Stimulated activated CD8-positive, alpha-beta memory T cell treated with anti-CD3 and anti-CD28 coated beads, Interleukin-2, amount 100 ng/mL, for 1 hour (primary cell): ENCODE measurements around the gene MDP1.

ENCODE experiments used
- DNase-seq, 2 donors: peaks; one replicate each; pipeline ENCODE4 v3.0.0-alpha.2; 2020; ENCODE audit warnings: low read depth in 2 of 2

MDP1 gene

DNA sequence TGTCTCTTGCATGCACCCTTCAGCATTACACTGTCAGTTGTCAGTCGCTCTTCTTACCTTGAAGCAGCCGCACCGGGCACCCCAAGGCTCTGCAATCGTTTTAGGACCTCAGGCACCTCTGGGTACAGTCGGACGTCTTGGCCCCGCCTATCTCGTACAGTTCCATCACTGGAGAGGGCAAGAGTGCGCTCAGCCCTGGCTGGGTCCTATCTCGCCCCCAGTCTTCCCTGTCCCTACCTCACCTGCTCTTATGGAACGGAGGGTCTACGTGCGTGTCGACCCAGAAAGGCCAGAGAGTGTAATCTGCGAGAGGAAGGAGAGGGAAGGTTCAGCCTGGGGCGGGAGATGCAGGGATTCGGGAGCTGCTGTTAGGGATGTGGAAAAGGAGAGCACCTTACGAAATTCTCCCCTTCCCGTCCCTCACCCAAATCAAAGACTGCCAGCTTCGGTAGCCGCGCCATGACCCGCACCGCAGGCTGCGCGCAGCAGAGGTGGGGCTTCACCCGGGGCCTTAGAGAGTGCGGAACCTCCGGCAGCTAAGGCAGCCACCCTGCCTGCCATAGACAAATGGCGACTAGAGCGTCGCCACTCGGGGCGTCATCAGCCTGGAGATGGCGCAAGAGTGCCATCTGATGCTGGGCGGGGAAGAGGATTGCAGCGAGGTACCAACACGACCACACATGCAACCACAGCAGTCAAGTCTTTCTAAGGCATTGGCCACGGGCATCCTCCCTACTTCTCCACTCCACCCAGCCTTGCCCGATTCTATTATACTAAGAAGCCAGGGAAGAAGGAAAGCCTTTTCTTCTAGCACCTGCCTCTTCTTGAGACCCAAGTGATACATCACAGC lies at the start of gene MDP1:
TSS of gene MDP1 (minus strand) at position 572 of the 850 bp plus-strand sequence. CDS start at position 461, 111 bp downstream.
- DNase-seq = peak; percentile 63 to 75

DNA sequence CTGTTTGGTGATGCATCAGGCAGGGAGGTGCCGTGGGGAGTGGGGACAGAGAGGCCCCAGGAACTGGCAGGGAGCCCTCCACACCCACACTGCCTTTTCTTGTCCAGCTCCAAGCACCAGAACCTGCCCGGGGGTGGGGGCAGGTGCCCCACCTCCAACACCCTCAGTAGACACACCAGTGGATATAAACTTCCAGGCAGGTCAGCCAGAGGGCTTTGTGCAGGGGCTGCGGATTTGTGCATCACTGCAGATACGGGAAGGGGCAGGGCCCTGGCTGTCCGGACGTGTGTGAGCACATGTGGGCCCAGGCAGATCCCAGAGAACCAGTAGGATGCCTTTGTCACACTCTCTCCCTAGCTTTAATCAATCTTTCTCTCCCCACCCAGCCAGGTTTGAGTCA lies 48.4 kb upstream of the MDP1 start:
- DNase-seq = no peak

DNA sequence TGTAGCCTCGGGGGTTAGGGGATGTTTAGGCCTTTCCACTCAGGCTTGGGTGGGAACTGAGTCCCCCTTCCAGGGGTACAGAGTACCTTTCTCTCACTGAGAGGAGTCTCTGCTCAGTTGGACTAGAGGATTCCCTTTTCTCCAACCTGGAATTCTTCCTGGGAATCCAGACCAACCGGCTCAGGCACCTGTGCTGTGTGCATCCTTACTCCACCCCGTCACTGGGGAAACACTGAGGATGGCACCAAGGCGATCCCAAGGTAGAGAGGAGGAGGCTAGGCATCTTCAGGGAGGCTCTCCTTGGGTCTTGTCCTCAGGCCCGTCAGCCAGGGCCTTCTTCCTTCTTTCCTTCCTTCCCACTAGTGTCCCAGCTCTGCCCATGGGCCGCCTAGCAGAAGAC lies 48.0 kb upstream of the MDP1 start:
- no peak for DNase-seq

DNA sequence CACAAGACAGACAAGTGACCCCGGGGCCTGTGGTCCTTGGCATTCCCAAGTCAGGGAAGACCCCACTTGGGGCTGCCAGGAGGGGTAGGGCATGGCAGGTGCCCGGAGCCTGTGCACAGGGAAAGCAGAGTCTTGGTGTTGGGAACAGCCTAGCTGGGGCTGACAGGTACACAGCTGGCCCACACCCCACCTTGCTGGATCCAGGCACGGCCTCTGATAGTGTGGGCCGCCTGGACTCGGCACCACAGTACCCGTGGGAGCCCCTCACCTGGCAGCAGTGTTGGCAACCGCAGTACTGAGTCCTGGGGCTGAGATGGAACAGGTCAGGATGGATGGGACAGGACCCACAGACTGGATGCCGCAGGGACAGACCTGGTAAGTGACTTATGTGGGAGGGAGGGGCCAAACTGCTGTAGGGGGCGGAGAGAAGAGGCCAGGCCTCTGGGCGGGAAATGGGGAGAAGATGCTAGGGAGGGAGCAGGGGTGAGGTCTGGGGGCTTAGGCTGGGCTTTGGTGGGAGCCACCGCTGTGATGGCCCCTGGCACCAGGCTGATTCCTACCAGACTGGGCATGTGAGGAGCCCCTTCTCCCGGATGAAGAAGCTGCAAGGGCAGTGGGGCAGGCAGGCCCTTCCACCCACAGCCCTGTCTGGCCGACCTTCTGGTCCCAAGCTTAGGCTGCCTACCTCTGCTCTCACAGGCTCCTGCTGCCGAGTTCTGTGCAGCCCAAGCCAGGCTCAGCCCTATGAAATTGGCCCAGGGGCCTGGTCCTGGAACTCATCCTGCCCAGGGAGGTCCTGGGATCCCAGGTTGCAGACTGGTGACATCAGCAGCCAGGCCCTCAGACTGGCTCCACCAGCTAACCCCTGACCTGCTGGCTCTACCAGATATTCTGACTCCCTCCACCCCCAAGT lies 47.2 kb upstream of the MDP1 start, which contains the start of gene TGM1:
TSS of gene TGM1 (minus strand) at position 357 of the 913 bp plus-strand sequence. CDS start 825 bp downstream, outside the sequence.
- no peak for DNase-seq

DNA sequence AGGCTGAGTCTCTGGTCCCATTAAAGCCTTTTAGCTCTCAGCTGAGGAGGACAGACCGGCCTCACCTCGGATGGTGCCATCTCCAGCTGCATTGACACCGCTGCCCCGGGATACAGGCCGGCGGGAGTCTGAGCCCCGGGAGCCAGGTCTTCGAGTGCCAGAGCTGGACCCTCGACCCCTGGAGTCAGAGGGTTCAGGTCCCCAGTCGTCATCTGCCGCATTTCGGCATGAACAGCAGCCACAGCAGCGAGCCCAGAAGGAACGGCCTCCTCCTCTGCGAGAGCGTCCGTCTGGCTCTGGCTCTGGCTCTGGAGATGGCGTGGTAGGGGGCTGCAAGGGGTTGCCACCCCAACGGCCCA lies 46.1 kb upstream of the MDP1 start:
- no peak for DNase-seq

DNA sequence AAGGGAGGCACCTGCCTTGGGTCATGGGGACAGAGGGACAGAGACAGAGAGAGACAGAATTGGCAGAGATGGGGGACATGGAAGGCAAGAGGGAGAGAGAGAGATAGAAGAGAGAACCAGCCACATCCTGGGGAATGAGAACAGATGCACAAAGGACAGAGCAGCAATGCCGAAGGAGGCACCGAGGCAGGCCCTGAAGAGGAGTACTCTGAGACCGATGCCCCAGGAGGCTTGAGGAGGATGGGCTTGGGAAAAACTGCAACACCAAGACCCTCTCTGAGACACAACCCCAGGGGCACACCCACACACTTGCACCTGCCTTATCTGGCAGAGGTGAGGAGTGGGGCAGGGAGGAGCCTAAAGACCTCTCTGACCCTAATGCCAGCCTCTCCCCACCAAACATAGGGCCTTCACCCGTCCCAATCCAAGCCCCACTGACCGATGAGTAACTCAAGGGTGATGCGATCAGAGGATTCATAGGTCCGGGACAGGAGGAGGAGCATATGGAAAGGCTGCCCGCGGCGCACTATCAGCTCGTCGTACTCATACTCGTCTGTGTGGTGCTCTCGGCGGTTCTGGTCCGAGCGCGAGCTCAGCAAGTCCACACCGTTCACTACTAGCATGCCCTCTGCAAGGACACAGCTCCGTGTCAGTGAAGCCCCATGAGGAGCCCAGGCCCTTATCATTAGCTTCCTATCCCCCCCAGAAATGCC lies 45.5 kb upstream of the MDP1 start:
- DNase-seq = no peak

DNA sequence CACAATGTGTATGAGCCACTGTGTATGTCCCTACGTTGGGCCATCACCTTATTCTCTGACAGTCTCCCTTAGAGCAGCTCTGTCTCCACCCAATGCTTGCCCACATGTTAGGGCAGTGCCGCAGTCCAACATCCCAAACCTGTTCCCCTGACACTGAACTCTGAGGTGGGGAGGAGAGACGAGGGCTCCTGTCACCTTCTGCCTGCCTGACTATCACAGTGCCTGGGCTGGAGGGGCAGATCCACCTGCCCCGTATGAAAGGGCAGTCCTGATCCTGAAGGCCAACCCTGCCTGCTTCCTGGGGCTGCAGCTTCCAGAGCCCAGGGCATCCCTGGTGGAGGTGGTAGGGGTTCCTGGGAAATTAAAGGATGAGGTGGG lies 44.9 kb upstream of the MDP1 start:
- no peak for DNase-seq

DNA sequence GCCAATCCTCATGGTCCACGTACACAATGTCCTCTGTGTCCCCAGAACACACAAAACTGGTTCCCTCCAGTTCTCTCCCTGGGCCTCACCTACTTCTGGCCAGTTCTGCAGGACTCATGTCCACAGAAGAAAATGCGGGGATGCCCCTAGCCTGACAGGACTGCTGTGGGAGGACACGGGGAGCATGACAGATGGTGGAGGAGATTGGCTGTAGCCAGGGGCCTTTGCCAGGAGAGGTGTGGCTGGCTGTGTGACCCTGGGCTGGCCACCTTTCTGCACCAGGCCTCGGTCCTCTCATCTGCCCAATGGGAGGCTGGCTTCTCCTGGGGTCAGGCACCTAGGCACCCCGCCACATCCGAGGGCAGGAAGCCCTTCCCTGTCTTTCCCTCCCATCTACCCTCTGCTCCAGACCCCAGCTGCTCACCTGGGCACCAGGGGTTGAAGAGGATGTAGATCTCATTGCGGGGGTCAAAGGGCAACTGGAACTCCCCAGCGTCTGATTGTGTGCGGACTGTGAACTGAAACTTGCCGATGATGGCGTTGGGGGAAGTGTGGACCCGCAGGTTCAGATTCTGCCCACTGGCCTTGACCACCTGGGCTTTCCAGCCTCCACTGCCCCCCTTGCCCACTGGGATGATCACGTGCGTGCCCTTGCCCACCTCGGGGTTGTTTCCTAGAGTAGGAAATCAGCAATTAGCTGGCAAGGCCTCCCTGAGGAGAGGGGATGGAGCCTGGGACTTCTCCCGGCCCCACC lies 44.3 kb upstream of the MDP1 start:
- no peak for DNase-seq

DNA sequence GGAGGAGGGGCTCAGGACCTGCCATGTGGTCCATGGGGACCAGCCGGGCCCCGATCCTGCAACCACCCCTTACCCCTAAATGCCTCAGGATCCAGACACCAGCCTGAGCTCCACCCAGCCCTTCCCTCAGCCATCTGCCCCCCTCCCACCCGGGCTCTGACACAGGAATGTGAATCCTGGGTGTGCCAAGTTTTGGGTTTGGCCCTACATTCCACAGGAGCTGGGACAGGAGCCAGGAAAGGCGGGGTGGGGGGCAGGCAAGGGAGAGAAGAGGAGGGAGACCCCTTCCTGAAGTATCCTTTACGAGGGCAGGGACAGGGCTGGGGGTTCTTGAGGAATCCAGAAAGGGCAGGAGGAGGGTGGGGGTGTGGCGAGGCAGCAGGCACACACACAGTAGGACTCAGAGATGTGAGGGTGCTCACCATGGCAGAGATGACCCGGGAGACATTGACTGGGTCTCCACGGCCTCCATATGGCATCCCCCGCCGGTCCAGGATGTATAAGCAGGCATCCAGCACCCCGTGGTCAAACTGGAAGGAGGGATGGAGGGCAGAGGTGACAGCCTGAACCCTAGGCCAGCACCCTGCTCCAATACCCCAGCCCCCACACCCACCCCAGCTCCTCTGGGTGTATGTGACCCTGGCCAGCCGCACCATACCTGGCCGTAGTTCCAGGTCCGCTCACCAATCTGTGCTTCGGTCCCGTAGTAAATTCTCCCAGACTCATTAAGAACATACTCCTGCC lies 43.6 kb upstream of the MDP1 start:
- no peak for DNase-seq

DNA sequence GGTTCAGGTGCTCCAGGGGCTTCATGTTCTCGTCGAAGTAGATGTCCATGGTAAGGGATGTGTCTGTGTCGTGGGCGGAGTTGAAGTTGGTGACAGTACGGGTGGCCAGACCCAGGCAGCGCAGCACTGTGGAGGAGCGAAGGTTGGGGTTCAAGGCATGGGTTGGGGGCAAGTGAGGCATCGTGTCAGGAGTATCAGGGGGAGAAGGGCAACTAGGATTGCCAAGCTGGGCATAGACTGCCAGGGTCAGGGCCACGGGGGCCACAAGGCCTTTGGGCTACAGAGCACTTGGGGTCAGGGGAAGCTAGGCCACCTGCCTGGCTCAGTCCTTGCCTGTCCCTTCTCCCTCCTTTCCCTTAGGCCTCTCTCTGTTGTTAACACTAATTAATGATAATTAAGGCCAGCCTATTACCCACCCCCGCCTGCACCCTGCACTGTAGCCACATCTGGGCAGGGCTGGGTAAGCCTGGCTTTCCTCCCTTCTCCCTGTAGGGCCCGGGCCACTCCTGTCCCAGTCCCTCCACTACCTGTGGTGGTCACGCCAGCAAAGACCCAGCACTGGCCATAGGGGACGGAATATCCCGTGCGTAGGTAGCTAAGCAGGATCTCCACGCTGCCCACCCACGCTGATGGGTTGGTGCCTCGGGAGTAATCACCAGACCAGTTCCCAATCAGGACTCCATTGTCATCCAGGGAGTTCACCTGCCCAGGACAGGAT lies 42.8 kb upstream of the MDP1 start:
- DNase-seq = no peak

DNA sequence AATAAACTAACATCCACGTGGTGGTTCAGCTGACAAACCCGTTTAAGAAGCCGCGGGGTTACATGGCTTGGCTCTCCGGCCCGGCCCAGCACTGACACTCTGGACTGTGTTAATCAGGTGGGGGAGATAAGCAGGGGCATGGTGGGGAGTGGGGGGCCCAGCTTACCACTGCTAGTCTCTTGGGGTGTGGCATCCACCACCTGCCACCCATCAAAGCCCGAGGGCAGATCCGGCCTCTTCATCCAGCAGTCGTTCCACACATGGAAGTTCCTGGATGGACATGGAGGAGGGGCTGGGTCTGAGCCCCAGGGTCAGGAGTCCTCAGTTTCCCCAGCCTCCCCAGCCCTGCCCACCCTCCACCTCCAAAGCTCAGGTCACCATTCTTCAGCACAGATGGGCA lies 42.3 kb upstream of the MDP1 start:
- no peak for DNase-seq

DNA sequence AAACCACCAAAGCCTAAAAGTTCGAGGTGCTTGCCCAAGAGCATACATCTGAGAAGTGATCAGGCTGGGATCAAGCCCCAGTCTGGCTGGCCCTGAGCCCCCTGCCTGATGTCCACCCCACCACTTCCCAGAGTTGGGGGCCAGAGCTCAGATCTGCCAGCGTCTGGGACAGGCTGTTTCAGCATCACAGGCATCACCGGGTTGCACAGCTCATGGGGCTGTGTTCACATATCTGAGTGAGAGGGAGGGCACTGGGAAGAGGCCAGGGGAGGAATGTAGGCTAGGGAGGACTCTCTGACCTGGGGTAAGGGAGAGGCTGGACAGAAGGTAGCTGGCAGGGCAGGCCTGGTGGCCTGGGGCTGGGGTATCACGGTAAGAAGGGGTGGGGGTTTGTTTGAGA lies 41.1 kb upstream of the MDP1 start:
- no peak for DNase-seq

DNA sequence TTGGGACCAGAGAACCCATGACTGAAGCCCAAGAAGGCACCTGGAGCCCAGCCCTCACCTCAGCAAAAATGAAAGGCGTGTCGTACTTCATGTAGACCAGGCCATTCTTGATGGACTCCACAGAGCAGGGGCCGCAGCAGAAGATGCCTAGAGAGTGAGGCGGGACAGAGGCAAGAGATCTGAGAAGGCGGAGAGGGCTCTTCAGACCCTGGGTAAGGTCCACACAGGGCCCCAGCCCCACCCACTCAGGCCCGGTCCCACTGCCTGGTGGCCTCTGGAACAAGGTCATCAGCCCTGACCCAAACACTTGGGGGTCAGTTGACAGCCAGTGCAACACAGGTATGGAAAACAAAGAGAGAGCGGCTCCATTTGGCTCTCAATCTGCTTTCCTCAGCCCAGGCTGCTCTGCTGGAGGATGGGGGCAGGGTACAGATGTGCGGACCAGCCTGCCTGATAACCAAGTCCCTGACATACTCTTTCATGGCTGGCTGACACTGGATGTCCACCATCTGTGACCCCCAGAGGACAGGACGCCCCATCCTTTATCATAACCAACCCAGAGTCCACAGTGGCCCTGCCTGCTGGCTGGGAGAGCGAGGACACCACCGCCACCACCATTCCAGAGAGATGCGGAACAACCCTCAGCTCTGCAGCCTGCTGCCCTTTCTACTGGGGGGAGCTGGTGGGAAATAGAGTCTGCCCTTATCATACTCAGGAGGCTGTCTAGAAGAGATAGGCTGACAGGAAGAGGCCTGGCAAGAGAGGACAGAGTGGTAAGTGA lies 40.3 kb upstream of the MDP1 start:
- DNase-seq = no peak

DNA sequence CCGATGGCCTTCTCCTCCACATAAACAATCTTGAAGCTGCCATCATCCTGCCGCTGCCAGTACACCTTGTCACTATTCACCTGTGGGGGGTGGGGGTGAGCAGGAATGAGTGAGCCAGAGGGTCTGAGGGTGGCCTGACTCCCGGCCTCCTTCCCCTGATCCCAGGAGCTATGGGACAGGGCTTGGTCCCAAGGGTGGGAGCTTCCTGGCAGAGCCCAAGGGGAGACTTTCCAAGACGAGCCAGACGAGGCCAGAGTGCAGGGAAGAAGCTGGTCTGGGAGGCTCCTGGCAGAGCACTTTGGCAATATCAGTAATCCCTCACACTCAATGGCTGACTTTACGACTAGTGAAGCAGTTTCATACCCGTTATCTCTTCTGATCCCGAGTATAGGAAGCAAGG lies 39.6 kb upstream of the MDP1 start:
- DNase-seq = no peak

DNA sequence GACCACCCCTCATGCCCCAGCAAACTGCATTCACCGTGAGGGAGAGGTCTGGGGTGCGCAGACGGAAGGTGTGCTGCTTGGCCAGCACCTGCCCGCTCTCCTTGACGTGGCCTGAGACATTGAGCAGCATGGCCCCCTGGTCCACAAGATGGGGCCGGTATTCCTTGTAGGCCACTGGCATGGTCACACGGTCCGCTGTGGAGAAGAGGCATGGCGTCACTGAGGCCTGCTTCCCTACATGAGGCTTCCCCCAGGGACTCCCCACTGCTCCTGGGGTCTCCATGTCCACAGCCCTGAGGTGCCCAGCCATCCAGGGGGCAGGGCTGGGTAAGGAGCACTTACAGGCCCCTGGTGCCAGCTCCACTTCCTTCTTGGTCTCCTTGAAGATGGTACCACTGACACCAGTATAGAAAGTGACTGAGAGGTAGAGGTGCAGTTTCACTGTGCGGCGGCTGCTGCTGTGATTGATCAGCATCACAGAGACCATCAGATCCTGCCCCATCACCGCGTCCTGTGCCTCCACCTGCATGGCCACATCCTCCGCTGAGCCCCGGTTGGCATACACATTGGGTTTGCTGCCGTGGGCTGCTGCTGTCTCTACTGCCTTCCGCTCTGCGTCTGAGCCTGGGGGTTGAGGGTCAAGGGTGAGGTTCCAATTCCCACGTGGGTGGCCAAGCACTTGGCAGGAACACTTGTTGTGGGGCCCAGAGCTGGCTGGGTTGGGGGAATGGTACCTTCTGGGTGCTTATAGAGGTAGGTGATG lies 38.9 kb upstream of the MDP1 start:
- no peak for DNase-seq

DNA sequence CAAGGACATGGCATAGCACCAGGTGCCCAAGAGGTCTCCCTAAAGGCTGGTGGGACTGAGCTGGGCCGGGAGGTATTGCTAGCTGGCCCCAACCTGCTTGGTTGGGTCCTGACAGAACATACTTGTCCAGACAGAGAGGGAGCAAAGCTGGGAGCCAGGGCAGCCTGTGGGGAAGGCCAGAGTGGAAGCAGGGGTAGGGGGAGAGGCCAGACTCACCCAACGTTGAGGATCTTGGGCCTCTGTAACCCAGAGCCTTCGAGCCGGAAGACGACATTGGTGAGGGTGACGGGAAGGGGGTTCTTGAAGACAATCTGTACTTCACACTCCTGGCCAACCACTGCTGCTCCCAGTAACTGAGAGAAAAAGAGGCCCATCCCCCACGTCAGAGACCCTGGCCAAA lies 38.1 kb upstream of the MDP1 start:
- no peak for DNase-seq

DNA sequence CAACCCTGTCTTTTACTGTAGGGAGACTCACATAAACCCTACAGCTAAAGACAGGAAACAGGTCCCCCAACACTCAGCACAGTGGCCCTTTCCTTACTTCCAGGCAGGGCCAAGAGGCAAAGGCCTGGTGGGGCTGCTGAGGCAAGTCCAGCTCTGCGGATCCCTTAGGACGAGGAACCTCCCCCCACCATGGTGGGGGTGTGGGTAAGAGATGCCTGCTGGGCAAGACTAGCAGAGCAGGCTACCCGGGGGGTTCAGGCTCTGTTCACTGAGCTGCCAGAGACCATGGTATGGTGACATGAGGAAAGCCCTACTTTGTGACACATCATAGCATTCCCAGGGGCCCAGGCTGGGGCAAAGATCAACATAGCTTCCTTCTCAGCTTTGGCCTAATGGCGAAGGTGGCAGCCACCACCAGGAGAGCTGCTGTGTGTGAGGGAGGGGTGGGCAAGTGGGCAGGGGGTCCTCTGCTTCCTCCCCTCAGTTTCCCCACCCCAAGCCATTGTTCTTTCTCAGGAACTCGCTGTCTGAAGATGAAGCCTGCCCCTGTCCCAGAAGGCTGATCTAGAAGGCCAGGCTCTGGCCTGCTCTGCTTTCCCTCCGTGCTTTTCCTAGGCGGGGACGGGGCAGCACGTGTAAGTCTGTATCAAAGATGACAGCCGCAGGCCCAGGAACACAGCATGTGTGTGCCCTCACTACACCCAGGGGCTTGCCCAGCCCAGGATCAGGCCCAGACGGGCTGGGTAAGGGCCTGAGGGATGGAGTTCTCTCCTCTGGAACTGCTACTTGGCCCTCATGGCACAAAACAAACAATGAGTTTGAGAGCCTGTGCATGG lies 36.6 kb upstream of the MDP1 start:
- DNase-seq = no peak

DNA sequence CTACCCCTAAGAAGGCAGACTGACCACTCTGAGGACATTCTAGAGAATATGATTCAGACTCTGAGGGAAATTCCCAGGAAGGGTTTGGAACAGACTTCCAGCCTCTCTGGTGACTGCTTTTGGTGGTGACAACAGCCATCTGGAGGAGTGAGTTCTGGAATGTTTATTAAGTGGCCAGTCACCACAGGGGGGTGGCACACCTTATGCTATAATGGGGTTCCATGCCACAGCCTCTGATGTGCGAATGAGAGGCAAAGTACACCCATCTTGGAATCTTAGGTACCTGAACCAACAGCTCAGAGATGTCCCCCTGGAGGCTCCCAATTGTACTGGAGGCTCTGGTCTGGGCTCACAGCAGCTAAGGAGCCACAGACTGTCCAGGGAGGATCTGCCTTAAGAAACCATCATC lies 36.0 kb upstream of the MDP1 start:
- DNase-seq = no peak
